ENCODE data around the gene KLF6. TPM values are rescaled to one million over a fixed set of nuclear protein-coding genes. Genes with fewer than 3 reads are reported as not detected.

Gene KLF6
- total RNA-seq = 62.8 and 64.1 TPM in 2 replicates

DNA sequence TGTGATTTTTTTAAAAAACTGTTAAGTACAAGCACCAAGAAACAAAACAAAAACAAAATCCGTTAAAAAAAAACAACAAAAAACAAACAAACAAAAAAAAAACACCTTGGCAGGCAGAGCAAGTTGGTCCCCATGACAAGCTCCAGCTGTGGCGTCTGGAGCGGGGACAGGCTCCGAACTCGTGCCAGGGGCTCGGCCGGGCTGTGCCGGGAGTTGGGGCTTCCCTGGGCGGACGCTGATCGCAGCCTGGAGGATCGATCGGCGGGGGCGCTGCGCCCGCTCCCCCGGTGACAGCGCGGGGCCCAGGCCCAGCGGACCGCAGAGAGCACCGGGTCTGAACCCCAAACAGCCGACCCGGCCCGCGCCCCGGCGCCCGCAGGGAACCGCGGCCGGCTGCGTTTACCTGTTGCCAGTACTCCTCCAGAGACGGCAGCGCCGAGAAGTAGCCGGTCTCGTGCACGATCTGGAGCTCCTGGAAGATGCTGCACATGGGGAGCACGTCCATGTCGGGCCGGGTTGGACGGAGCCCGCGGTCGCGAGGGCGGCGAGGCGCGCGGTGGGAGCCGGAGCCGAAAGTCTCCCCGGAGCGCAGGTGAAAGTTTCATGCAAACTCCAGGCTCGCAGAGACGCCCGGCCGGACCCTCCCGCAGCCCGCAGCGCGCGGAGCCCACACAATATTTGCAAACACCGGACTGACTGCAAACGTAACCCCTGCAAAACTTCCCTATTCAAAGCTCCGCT, at the start of gene KLF6:
KLF6 (minus strand) TSS at position 700 of the 741 bp plus-strand sequence; CDS start at position 505, 195 bp downstream.

